GM12878 (cell line): ENCODE measurements around the gene CLEC17A. TPM values are rescaled to one million over a fixed set of nuclear protein-coding genes. Genes with fewer than 3 reads are reported as not detected.

Source experiments
- ATF7 ChIP-seq: fragments of 450-650 bp; IDR thresholded peaks from 2 replicates; pipeline ENCODE4 v1.6.1; 2016; ENCODE audit warnings: low read depth, mild to moderate bottlenecking
- CREB1 ChIP-seq: IDR thresholded peaks from 2 replicates; pipeline ENCODE4 v1.6.1; 2012; ENCODE audit warnings: low read depth, mild to moderate bottlenecking, inconsistent platforms
- HDAC2 ChIP-seq: fragments of 200-600 bp; sonication (generic); IDR thresholded peaks from 2 replicates; pipeline ENCODE4 v1.6.1; 2017
- HSF1 ChIP-seq: fragments of 150-350 bp; IDR thresholded peaks from 2 replicates; pipeline ENCODE4 v1.6.1; 2014; ENCODE audit warnings: mild to moderate bottlenecking, low read depth, low read length
- JUND ChIP-seq: IDR thresholded peaks from 2 replicates; pipeline ENCODE4 v1.6.1; 2012; ENCODE audit warnings: low read depth, mild to moderate bottlenecking, low read length, improper control_type of control experiment, moderate library complexity
- NFIC ChIP-seq: IDR thresholded peaks from 2 replicates; pipeline ENCODE4 v1.6.1; 2012; ENCODE audit warnings: low read depth, mild to moderate bottlenecking, inconsistent platforms, low read length, moderate library complexity
- NKRF ChIP-seq: fragments of 450-650 bp; conservative IDR thresholded peaks from 2 replicates; pipeline ENCODE4 v1.6.1; 2017; ENCODE audit warnings: mild to moderate bottlenecking, moderate library complexity
- PBX3 ChIP-seq: IDR thresholded peaks from 2 replicates; pipeline ENCODE4 v1.6.1; 2011; ENCODE audit warnings: mild to moderate bottlenecking, low read depth, low read length, moderate library complexity; ENCODE audit not compliant: insufficient replicate concordance
- POLR2A ChIP-seq: IDR thresholded peaks from 2 replicates; pipeline ENCODE4 v1.6.1; 2011; ENCODE audit warnings: low read depth, mild to moderate bottlenecking, low read length
- POLR2AphosphoS5 ChIP-seq: IDR thresholded peaks from 2 replicates; pipeline ENCODE4 v1.6.1; 2011; ENCODE audit warnings: mild to moderate bottlenecking, low read length, inconsistent platforms
- RB1 ChIP-seq: fragments of 450-650 bp; formaldehyde crosslinking; IDR thresholded peaks from 2 replicates; pipeline ENCODE4 v1.6.1; 2017; ENCODE audit warnings: mild to moderate bottlenecking, borderline replicate concordance
- SIN3A ChIP-seq: IDR thresholded peaks from 2 replicates; pipeline ENCODE4 v1.6.1; 2012; ENCODE audit warnings: low read depth, low read length, improper control_type of control experiment
- TARDBP ChIP-seq: IDR thresholded peaks from 2 replicates; pipeline ENCODE4 v1.6.1; 2016; ENCODE audit warnings: borderline replicate concordance
- TCF3 ChIP-seq: IDR thresholded peaks from 2 replicates; pipeline ENCODE4 v1.6.1; 2012; ENCODE audit warnings: low read depth, mild to moderate bottlenecking, low read length, borderline replicate concordance; ENCODE audit not compliant: insufficient read depth
- ZBTB4 ChIP-seq: fragments of 450-650 bp; formaldehyde crosslinking; IDR thresholded peaks from 2 replicates; pipeline ENCODE4 v1.4.0; 2022; ENCODE audit warnings: mild to moderate bottlenecking, moderate library complexity
- ZBTB40 ChIP-seq: fragments of 450-650 bp; IDR thresholded peaks from 2 replicates; pipeline ENCODE4 v1.6.1; 2016; ENCODE audit warnings: mild to moderate bottlenecking, moderate library complexity, borderline replicate concordance
- ZNF217 ChIP-seq: fragments of 450-650 bp; IDR thresholded peaks from 2 replicates; pipeline ENCODE4 v1.6.1; 2017; ENCODE audit warnings: antibody characterized with exemption, mild to moderate bottlenecking
- ZNF274 ChIP-seq: IDR thresholded peaks from one replicate; pipeline ENCODE4 v1.8.0; 2011; ENCODE audit not compliant: insufficient read length, insufficient read depth
- polyA plus RNA-seq, 11 experiments: library from polyadenylated mRNA; depleted of rRNA in 4 of 11; unstranded in 6 of 11; stranded (reverse) in 5 of 11; fragments of >200 nt; fragmentation: Nextera tagmentation in 4 of 11; fragmentation: Illumina TruSeq in 1 of 11; extraction: Ambion mirVana in 4 of 11; extraction: Trizol in 1 of 11; gene quantifications; 1 replicate in 1 of 11; 2 replicates in 10 of 11; pipeline versions ENCODE4 v1.2.1 to v1.2.3, GENCODE V29; 2011 to 2016; ENCODE audit warnings: inconsistent platforms in 2 of 11, missing spikeins in 2 of 11, low read depth in 1 of 11
- total RNA-seq, 4 experiments: library from RNA; depleted of rRNA in 3 of 4; stranded (reverse); fragments of >200 nt in 3 of 4; fragmentation: Illumina TruSeq in 1 of 4; extraction: Trizol in 1 of 4; gene quantifications; 2 replicates each; pipeline versions ENCODE4 v1.2.1 to v1.2.3, GENCODE V29; 2013 to 2021

CLEC17A gene
- total and polyA plus RNA-seq, 10 of the 15 experiments (the other 5 are each of a cell fraction or from before 2014, with no cell fraction given) = 12.9 to 131 (median 97.3) TPM

GRCh38 chr19:14571695-14572490 lies 11.0 kb upstream of the CLEC17A start, which contains the start of gene NDUFB7 (continued):
- TF ChIP-seq ZBTB4 (CRISPR knock-in tag) (no peak), NFIC (no peak), RB1 (peak; percentile 59; the same call in 1 of the 2 replicates), CREB1 (0 out of 2 replicates have a peak, but pooled peaks have one; percentile 56), ZNF217 (no peak), ZBTB40 (peak; percentile 97), ATF7 (no peak), TCF3 (peak; percentile 76), HDAC2 (no peak), POLR2A (peak; percentile 95), NKRF (peak; percentile 59), ZNF274 (no peak), SIN3A (no peak), TARDBP (peak; percentile 72), JUND (no peak), PBX3 (no peak), POLR2AphosphoS5 (peak; percentile 88; the same call in 1 of the 2 replicates), HSF1 (no peak)
